SK-N-SH (cell line): ENCODE measurements around the gene RASEF. TPM values are rescaled to one million over a fixed set of nuclear protein-coding genes. Genes with fewer than 3 reads are reported as not detected.
"Not testable (repeated sequence)": the region's sequence is repeated elsewhere in the genome, so short reads cannot be mapped to it uniquely, and the experiment has no call there.

Experiments used
- CTCF ChIA-PET: fragments of 300-600, 350-600 bp; formaldehyde crosslinking; extraction: SDS; loops from one replicate; lab custom pipeline; 2021; lab: Yijun Ruan, JAX
- POLR2A ChIA-PET: fragments of 350-600 bp; sonication (Branson Sonifier 250); formaldehyde crosslinking; extraction: SDS; loops from one replicate; lab custom pipeline; 2020; ENCODE audit warnings: antibody characterized with exemption, inconsistent platforms; lab: Yijun Ruan, JAX
- DNase-seq: peaks from one replicate; pipeline ENCODE4 v3.0.0; 2012
- H2AFZ ChIP-seq: fragments of 200-600 bp; sonication (generic); 2 replicates; pipeline ENCODE4 v1.8.1; 2016; ENCODE audit warnings: antibody characterized with exemption, mild to moderate bottlenecking, low read depth
- H3F3A ChIP-seq: fragments of 200-600 bp; sonication (generic); replicated peaks from 2 replicates; pipeline ENCODE3; 2016; ENCODE audit warnings: antibody characterized with exemption, mild to moderate bottlenecking; ENCODE audit not compliant: insufficient read depth
- H3K27ac ChIP-seq, 2 experiments: fragments of 200-500 bp in 1 of 2; fragments of 200-600 bp in 1 of 2; sonication (Bioruptor generic) in 1 of 2; sonication (generic), shearing (Covaris generic) in 1 of 2; 2 replicates each; pipeline versions ENCODE4 v1.5.1 to v1.6.1; 2014 to 2016; ENCODE audit warnings: low read depth in 2 of 2, inconsistent platforms in 1 of 2, low read length in 1 of 2, mild to moderate bottlenecking in 1 of 2, mixed read lengths in 1 of 2
- H3K27me3 ChIP-seq: fragments of 200-600 bp; sonication (generic), shearing (Covaris generic); 2 replicates; pipeline ENCODE4 v1.6.1; 2016; ENCODE audit warnings: mixed run types; ENCODE audit not compliant: insufficient read depth
- H3K36me3 ChIP-seq, 2 experiments: fragments of 200-500 bp in 1 of 2; fragments of 200-600 bp in 1 of 2; sonication (Bioruptor generic) in 1 of 2; sonication (generic) in 1 of 2; replicated peaks in 1 of 2; 2 replicates each; pipeline versions ENCODE3 to v1.5.1; 2014 to 2016; ENCODE audit warnings: low read length in 1 of 2, mild to moderate bottlenecking in 1 of 2; ENCODE audit not compliant: insufficient read depth in 2 of 2, control insufficient read depth in 1 of 2
- H3K4me1 ChIP-seq, 2 experiments: fragments of 200-500 bp in 1 of 2; fragments of 200-600 bp in 1 of 2; sonication (Bioruptor generic) in 1 of 2; sonication (generic), shearing (Covaris generic) in 1 of 2; 2 replicates each; pipeline versions ENCODE4 v1.5.1 to v1.6.1; 2014 to 2016; ENCODE audit warnings: low read depth in 1 of 2, low read length in 1 of 2, mixed run types in 1 of 2; ENCODE audit not compliant: insufficient read depth in 2 of 2, control insufficient read depth in 1 of 2
- H3K4me2 ChIP-seq: fragments of 200-600 bp; sonication (generic), shearing (Covaris generic); 2 replicates; pipeline ENCODE4 v1.6.1; 2017; ENCODE audit warnings: mixed run types
- H3K4me3 ChIP-seq, 2 experiments: fragments of 200-500 bp in 1 of 2; fragments of 200-600 bp in 1 of 2; sonication (Bioruptor generic) in 1 of 2; sonication (generic), shearing (Covaris generic) in 1 of 2; 2 replicates each; pipeline versions ENCODE4 v1.5.1 to v1.8.1; 2014 to 2016; ENCODE audit warnings: low read depth in 2 of 2, inconsistent platforms in 1 of 2, low read length in 1 of 2, mild to moderate bottlenecking in 1 of 2, mixed read lengths in 1 of 2, moderate library complexity in 1 of 2
- H3K79me2 ChIP-seq: fragments of 200-600 bp; sonication (generic); 2 replicates; pipeline ENCODE4 v1.8.1; 2017; ENCODE audit warnings: mild to moderate bottlenecking; ENCODE audit not compliant: insufficient read depth
- H3K9ac ChIP-seq: fragments of 200-600 bp; sonication (generic); 2 replicates; pipeline ENCODE4 v1.6.1; 2017; ENCODE audit warnings: mixed run types
- H3K9me2 ChIP-seq: fragments of 200-600 bp; sonication (generic); 2 replicates; pipeline ENCODE4 v1.6.1; 2017; ENCODE audit warnings: mixed run types
- H3K9me3 ChIP-seq: fragments of 200-600 bp; sonication (generic); 2 replicates; pipeline ENCODE4 v1.6.1; 2017; ENCODE audit warnings: mixed run types, mild to moderate bottlenecking, moderate library complexity
- H4K20me1 ChIP-seq: fragments of 200-600 bp; sonication (generic); 2 replicates; pipeline ENCODE4 v1.6.1; 2017; ENCODE audit warnings: mild to moderate bottlenecking, mixed run types; ENCODE audit not compliant: insufficient read depth
- CHD2 ChIP-seq: fragments of 150-350 bp; IDR thresholded peaks from 2 replicates; pipeline ENCODE4 v1.6.1; 2018; ENCODE audit warnings: low read length; ENCODE audit not compliant: partially characterized antibody
- ELF1 ChIP-seq: IDR thresholded peaks from 2 replicates; pipeline ENCODE4 v1.4.0; 2012
- EZH2phosphoT487 ChIP-seq: fragments of 200-600 bp; sonication (generic); IDR thresholded peaks from 2 replicates; pipeline ENCODE4 v1.6.1; 2017; ENCODE audit warnings: low read depth, mixed run types, mild to moderate bottlenecking, antibody characterized with exemption, moderate library complexity, borderline replicate concordance
- FOXJ3 ChIP-seq: sonication (generic); formaldehyde crosslinking; IDR thresholded peaks from 2 replicates; pipeline ENCODE4 v1.5.1; 2020; ENCODE audit warnings: mild to moderate bottlenecking, missing genetic modification reagents
- FOXM1 ChIP-seq: IDR thresholded peaks from 2 replicates; pipeline ENCODE4 v1.4.0; 2012; ENCODE audit warnings: low read depth, mild to moderate bottlenecking
- GABPA ChIP-seq: IDR thresholded peaks from 2 replicates; pipeline ENCODE4 v1.4.0; 2012; ENCODE audit warnings: low read depth, mild to moderate bottlenecking
- GATA2 ChIP-seq: sonication (generic); formaldehyde crosslinking; IDR thresholded peaks from 2 replicates; pipeline ENCODE4 v1.5.0; 2020; ENCODE audit warnings: mild to moderate bottlenecking, missing genetic modification reagents
- MEF2A ChIP-seq: IDR thresholded peaks from 2 replicates; pipeline ENCODE4 v1.4.0; 2012; ENCODE audit warnings: low read depth, borderline replicate concordance
- MXI1 ChIP-seq: IDR thresholded peaks from 2 replicates; pipeline ENCODE4 v1.6.1; 2012; ENCODE audit warnings: mild to moderate bottlenecking, low read depth, low read length, improper control_type of control experiment
- NFIC ChIP-seq: IDR thresholded peaks from 2 replicates; pipeline ENCODE4 v1.4.0; 2012; ENCODE audit warnings: borderline replicate concordance
- NRF1 ChIP-seq: IDR thresholded peaks from 2 replicates; pipeline ENCODE4 v1.6.1; 2012; ENCODE audit warnings: low read depth, mild to moderate bottlenecking, low read length
- RAD21 ChIP-seq: IDR thresholded peaks from 2 replicates; pipeline ENCODE4 v1.6.1; 2012; ENCODE audit warnings: mild to moderate bottlenecking, low read length
- RXRA ChIP-seq: IDR thresholded peaks from 2 replicates; pipeline ENCODE4 v1.4.0; 2012; ENCODE audit warnings: low read depth, mild to moderate bottlenecking, borderline replicate concordance
- TCF12 ChIP-seq: IDR thresholded peaks from 2 replicates; pipeline ENCODE4 v1.4.0; 2012
- TEAD4 ChIP-seq: IDR thresholded peaks from 2 replicates; pipeline ENCODE4 v1.4.0; 2012; ENCODE audit warnings: mild to moderate bottlenecking, borderline replicate concordance; ENCODE audit not compliant: insufficient read depth
- WGBS: methylation state at CpG from one replicate; pipeline ENCODE4 v1.1.6; 2017; ENCODE audit warnings: low lambda C conversion rate; 5-methylcytosine and 5-hydroxymethylcytosine counted together
- polyA plus RNA-seq, 3 experiments: library from polyadenylated mRNA; depleted of rRNA; stranded (reverse); fragments of >200 nt; gene quantifications; 2 replicates each; pipeline ENCODE4 v1.2.3, GENCODE V29; 2012
- TF ChIP-seq, protein P1 (sequence below): IDR thresholded peaks from 2 replicates; pipeline ENCODE4 v1.4.0; 2012; ENCODE audit warnings: low read depth
- TF ChIP-seq, protein P2 (sequence below): IDR thresholded peaks from 2 replicates; pipeline ENCODE4 v1.4.0; 2012; ENCODE audit warnings: low read depth, borderline replicate concordance

The RASEF gene
- polyA plus RNA-seq, 1 of the 3 experiments (the other 2 are of a cell fraction) = not detected

DNA sequence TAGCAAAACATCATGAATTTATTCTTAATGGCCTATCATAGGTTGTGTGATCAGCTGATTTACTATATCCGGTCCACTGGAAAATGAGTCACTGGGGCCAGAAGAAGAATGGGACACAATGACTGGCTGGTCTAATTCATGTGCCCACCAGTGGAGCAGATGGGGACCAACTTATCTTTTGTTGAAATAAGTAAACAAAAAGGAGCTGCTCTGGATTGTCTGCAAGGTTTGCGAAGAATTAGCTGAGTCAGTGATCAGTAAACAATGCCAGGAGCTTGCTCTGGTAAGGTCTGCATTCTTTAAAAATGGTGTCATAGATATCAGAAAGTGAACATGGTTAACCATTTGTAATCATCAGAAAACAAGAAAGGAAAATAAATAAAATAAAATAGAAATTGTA, 128.0 kb downstream of the RASEF start:
- Histone ChIP-seq H3F3A (no peaks in the 10 kb centered on the region), H3K9me2 (no peaks in the 10 kb centered on the region), H3K27me3 (no peaks in the 10 kb centered on the region), H3K36me3 (no peaks in the 10 kb centered on the region), H2AFZ (no peak overlapping the region), H3K79me2 (no peaks in the 10 kb centered on the region), H3K4me2 (no peak overlapping the region), H3K9ac (no peak overlapping the region), H3K4me1 (peaks cover 0 to under 1% of the 10 kb centered on the region in 2 experiments; a peak in 1 of 4 replicates), H3K9me3 (no peaks in the 10 kb centered on the region), H3K4me3 (no peak overlapping the region), H4K20me1 (no peaks in the 10 kb centered on the region), H3K27ac (no peak overlapping the region)
- WGBS = 35% methylated on average over 2 of the region's 2 CpGs
- ChIA-PET POLR2A (no interaction called here), CTCF (interaction anchor here (0.9 kb wide), 1 partner anchor 27 kb away, joined by 3 read pairs; no protein-coding TSS in a partner anchor)
- no peak for TF ChIP-seq EZH2phosphoT487
- no peak for TF ChIP-seq ELF1
- no peak for TF ChIP-seq FOXM1
- TF ChIP-seq RAD21 = no peak
- no peak for TF ChIP-seq NFIC
- no peak for TF ChIP-seq RXRA
- TF ChIP-seq TCF12 = no peak
- TF ChIP-seq NRF1 = no peak
- TF ChIP-seq, protein P1, sequence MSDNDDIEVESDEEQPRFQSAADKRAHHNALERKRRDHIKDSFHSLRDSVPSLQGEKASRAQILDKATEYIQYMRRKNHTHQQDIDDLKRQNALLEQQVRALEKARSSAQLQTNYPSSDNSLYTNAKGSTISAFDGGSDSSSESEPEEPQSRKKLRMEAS = no peak
- no peak for TF ChIP-seq GATA2 (CRISPR knock-in tag)
- DNase-seq = no peak

DNA sequence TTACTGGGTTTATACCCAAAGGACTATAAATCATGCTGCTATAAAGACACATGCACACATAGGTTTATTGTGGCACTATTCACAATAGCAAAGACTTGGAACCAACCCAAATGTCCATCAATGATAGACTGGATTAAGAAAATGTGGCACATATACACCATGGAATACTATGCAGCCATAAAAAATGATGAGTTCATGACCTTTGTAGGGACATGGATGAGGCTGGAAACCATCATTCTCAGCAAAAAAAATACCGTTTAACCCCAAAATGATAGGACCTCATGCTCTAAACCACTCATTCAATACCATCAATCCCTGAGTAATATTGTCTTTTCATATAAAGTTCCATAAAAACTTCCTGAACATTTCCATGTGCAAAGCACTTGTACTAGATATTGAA, 128.9 kb downstream of the RASEF start:
- DNase-seq, POLR2A ChIA-PET, CTCF ChIA-PET, H3K9ac ChIP-seq, H3K27me3 ChIP-seq, H2AFZ ChIP-seq, H3K36me3 ChIP-seq, H3K4me3 ChIP-seq, H3F3A ChIP-seq, H3K9me2 ChIP-seq, H3K9me3 ChIP-seq, H3K4me2 ChIP-seq, H3K79me2 ChIP-seq, H4K20me1 ChIP-seq, H3K27ac ChIP-seq, H3K4me1 ChIP-seq: not testable (repeated sequence)
- WGBS = 21% methylated on average over 1 of the region's 1 CpG

DNA sequence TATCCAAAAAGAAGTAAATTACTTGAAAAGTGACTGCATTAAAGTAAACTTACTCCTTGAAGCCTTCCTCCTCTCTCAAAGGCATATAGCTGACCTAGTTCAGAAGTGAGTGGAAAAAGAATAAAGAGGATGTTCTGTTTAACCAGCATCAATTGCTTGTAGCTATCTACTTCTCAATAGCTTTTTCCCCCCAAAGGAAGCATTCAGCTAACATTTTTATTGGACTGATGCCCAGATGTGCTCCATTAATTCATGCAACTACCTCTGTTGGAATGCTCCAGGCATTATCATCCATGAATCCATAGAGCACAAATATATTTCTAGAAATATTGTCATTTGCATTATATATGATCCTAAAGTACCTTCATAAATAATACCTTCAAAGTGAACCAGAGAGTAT, 132.8 kb downstream of the RASEF start:
- Histone ChIP-seq H2AFZ (no peak overlapping the region), H3K27ac (no peak overlapping the region; a peak in 1 of 4 replicates), H3K9me3 (no peaks in the 10 kb centered on the region), H4K20me1 (no peaks in the 10 kb centered on the region), H3K27me3 (no peaks in the 10 kb centered on the region), H3K9ac (no peak overlapping the region), H3K9me2 (no peaks in the 10 kb centered on the region), H3K4me3 (no peak overlapping the region), H3K4me2 (no peak overlapping the region), H3K36me3 (no peaks in the 10 kb centered on the region), H3K4me1 (peaks cover 0 to 2% of the 10 kb centered on the region in 2 experiments; a peak in 1 of 4 replicates), H3F3A (no peaks in the 10 kb centered on the region), H3K79me2 (no peaks in the 10 kb centered on the region)
- CTCF ChIA-PET = no interaction called here
- no peak for TF ChIP-seq MEF2A
- TF ChIP-seq GABPA = no peak
- TF ChIP-seq FOXJ3 = no peak
- no peak for TF ChIP-seq MXI1
- no peak for TF ChIP-seq TEAD4
- TF ChIP-seq CHD2 = no peak
- TF ChIP-seq, protein P2, sequence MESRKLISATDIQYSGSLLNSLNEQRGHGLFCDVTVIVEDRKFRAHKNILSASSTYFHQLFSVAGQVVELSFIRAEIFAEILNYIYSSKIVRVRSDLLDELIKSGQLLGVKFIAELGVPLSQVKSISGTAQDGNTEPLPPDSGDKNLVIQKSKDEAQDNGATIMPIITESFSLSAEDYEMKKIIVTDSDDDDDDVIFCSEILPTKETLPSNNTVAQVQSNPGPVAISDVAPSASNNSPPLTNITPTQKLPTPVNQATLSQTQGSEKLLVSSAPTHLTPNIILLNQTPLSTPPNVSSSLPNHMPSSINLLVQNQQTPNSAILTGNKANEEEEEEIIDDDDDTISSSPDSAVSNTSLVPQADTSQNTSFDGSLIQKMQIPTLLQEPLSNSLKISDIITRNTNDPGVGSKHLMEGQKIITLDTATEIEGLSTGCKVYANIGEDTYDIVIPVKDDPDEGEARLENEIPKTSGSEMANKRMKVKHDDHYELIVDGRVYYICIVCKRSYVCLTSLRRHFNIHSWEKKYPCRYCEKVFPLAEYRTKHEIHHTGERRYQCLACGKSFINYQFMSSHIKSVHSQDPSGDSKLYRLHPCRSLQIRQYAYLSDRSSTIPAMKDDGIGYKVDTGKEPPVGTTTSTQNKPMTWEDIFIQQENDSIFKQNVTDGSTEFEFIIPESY = no peak
- POLR2A ChIA-PET = no interaction called here
- DNase-seq = peak; percentile 36
